ENCODE results near the gene GSE1. TPM values are rescaled to one million over a fixed set of nuclear protein-coding genes. Genes with fewer than 3 reads are reported as not detected.

Gene GSE1
- total RNA-seq, 2 experiments from 2014 or later, result 25.1 to 27.6 TPM

- no peaks in the 10 kb centered on the region for H3K9me3 Mint-ChIP-seq
- H3K27ac Mint-ChIP-seq, result no peak overlapping the region
- H3K4me3 Mint-ChIP-seq, result peak overlapping the region; percentile 76
- peaks cover 51% of the 10 kb centered on the region for H3K4me1 Mint-ChIP-seq
- peak; percentile 38 for DNase-seq
- peaks cover 2% of the 10 kb centered on the region for H3K36me3 Mint-ChIP-seq
- H3K27me3 Mint-ChIP-seq, result no peaks in the 10 kb centered on the region
These were observed 649 bp downstream of the GSE1 start for GRCh38 chr16:85613604-85614337.

GRCh38 chr16:85614338-85615013 lies 1.4 kb downstream of the GSE1 start:
- no peak overlapping the region for H3K27ac Mint-ChIP-seq
- H3K9me3 Mint-ChIP-seq, result no peaks in the 10 kb centered on the region
- H3K4me1 Mint-ChIP-seq, result peaks cover 44% of the 10 kb centered on the region
- peaks cover 2% of the 10 kb centered on the region for H3K36me3 Mint-ChIP-seq
- peak; percentile 26 for DNase-seq
- no peaks in the 10 kb centered on the region for H3K27me3 Mint-ChIP-seq
- H3K4me3 Mint-ChIP-seq, result peak overlapping the region; percentile 73

GRCh38 chr16:85615014-85615851 lies 2.1 kb downstream of the GSE1 start:
- Mint-ChIP-seq H3K36me3 (peaks cover 2% of the 10 kb centered on the region), H3K27me3 (no peaks in the 10 kb centered on the region), H3K4me3 (peak overlapping the region; percentile 73), H3K9me3 (no peaks in the 10 kb centered on the region), H3K27ac (peak overlapping the region; percentile 68), H3K4me1 (peaks cover 37% of the 10 kb centered on the region)
- DNase-seq, result peak; percentile 83

- Mint-ChIP-seq H3K27ac (peak overlapping the region; percentile 74), H3K36me3 (peaks cover 2% of the 10 kb centered on the region), H3K4me3 (peak overlapping the region; percentile 74), H3K9me3 (no peaks in the 10 kb centered on the region), H3K4me1 (peaks cover 36% of the 10 kb centered on the region), H3K27me3 (no peaks in the 10 kb centered on the region)
- peak; percentile 85 for DNase-seq
These were observed 2.9 kb downstream of the GSE1 start for GRCh38 chr16:85615852-85616606.

GRCh38 chr16:85616607-85617321 lies 3.6 kb downstream of the GSE1 start:
- H3K27me3 Mint-ChIP-seq, result no peaks in the 10 kb centered on the region

GRCh38 chr16:85617948-85618347 lies 4.8 kb downstream of the GSE1 start:
- Mint-ChIP-seq H3K36me3 (peaks cover 2% of the 10 kb centered on the region), H3K27me3 (no peaks in the 10 kb centered on the region), H3K27ac (peak overlapping the region; percentile 4), H3K4me1 (peaks cover 48% of the 10 kb centered on the region), H3K4me3 (no peak overlapping the region), H3K9me3 (no peaks in the 10 kb centered on the region)
- DNase-seq, result no peak

More at GRCh38 chr16:85616607-85617321, 3.6 kb downstream of the GSE1 start:
- H3K9me3 Mint-ChIP-seq, result no peaks in the 10 kb centered on the region
- H3K4me1 Mint-ChIP-seq, result peaks cover 40% of the 10 kb centered on the region
- DNase-seq, result peak; percentile 57
- H3K36me3 Mint-ChIP-seq, result peaks cover 2% of the 10 kb centered on the region
- H3K4me3 Mint-ChIP-seq, result peak overlapping the region; percentile 74
- peak overlapping the region; percentile 74 for H3K27ac Mint-ChIP-seq

- no peak overlapping the region for H3K4me3 Mint-ChIP-seq
- H3K36me3 Mint-ChIP-seq, result peaks cover 2% of the 10 kb centered on the region
- no peaks in the 10 kb centered on the region for H3K9me3 Mint-ChIP-seq
- H3K27me3 Mint-ChIP-seq, result no peaks in the 10 kb centered on the region
- no peak for DNase-seq
- H3K27ac Mint-ChIP-seq, result no peak overlapping the region
- peaks cover 48% of the 10 kb centered on the region for H3K4me1 Mint-ChIP-seq
These were observed 5.4 kb downstream of the GSE1 start for GRCh38 chr16:85618521-85618920.

GRCh38 chr16:85619101-85619891 lies 6.2 kb downstream of the GSE1 start:
- Mint-ChIP-seq H3K4me3 (no peak overlapping the region), H3K27ac (no peak overlapping the region), H3K36me3 (peaks cover 2% of the 10 kb centered on the region), H3K27me3 (no peaks in the 10 kb centered on the region), H3K9me3 (no peaks in the 10 kb centered on the region), H3K4me1 (peaks cover 50% of the 10 kb centered on the region)
- no peak for DNase-seq

- DNase-seq, result no peak
- Mint-ChIP-seq H3K4me3 (no peak overlapping the region), H3K27me3 (no peaks in the 10 kb centered on the region), H3K9me3 (no peaks in the 10 kb centered on the region), H3K27ac (no peak overlapping the region), H3K4me1 (peaks cover 49% of the 10 kb centered on the region), H3K36me3 (peaks cover 2% of the 10 kb centered on the region)
These were observed 7.3 kb downstream of the GSE1 start for GRCh38 chr16:85620374-85620773.

- no peaks in the 10 kb centered on the region for H3K9me3 Mint-ChIP-seq
- peaks cover 47% of the 10 kb centered on the region for H3K4me1 Mint-ChIP-seq
- no peak overlapping the region for H3K27ac Mint-ChIP-seq
- no peak overlapping the region for H3K4me3 Mint-ChIP-seq
- H3K36me3 Mint-ChIP-seq, result peaks cover under 1% of the 10 kb centered on the region
- no peak for DNase-seq
- H3K27me3 Mint-ChIP-seq, result no peaks in the 10 kb centered on the region
These were observed 8.7 kb downstream of the GSE1 start for GRCh38 chr16:85621698-85622428.

- H3K27ac Mint-ChIP-seq, result no peak overlapping the region
- peaks cover 47% of the 10 kb centered on the region for H3K4me1 Mint-ChIP-seq
These were observed 9.6 kb downstream of the GSE1 start for GRCh38 chr16:85622683-85623082.

GRCh38 chr16:85623250-85623649 lies 10.1 kb downstream of the GSE1 start:
- Mint-ChIP-seq H3K9me3 (no peaks in the 10 kb centered on the region), H3K27ac (no peak overlapping the region), H3K27me3 (no peaks in the 10 kb centered on the region), H3K36me3 (no peaks in the 10 kb centered on the region), H3K4me3 (no peak overlapping the region), H3K4me1 (peaks cover 42% of the 10 kb centered on the region)
- DNase-seq, result no peak

More at GRCh38 chr16:85622683-85623082, 9.6 kb downstream of the GSE1 start:
- Mint-ChIP-seq H3K36me3 (no peaks in the 10 kb centered on the region), H3K9me3 (no peaks in the 10 kb centered on the region), H3K27me3 (no peaks in the 10 kb centered on the region), H3K4me3 (no peak overlapping the region)
- no peak for DNase-seq

Measured in activated naive CD8-positive, alpha-beta T cell treated with anti-CD3 and anti-CD28 coated beads for 36 hours (primary cell).